T47D (cell line): ENCODE measurements around the gene ACTR3.

Experiments used
- DNase-seq, 2 experiments: peaks; one replicate each; pipeline versions ENCODE4 v3.0.0 to v3.0.0-alpha.2; 2011 to 2012; ENCODE audit warnings: low read depth in 1 of 2, low spot score in 1 of 2
- JUND ChIP-seq: IDR thresholded peaks from 2 replicates; pipeline ENCODE4 v1.6.1; 2012; ENCODE audit warnings: low read depth
- in situ Hi-C: cut with HindIII; loops from 2 replicates; pipeline ENCODE4 v1.10.0; 2016; ENCODE audit warnings: low sequenced_read_pairs, low pct_unique_long_range_greater_than_20kb

ACTR3 gene

GRCh38 chr2:113965644-113966043 lies 75.8 kb downstream of the ACTR3 start:
- TF ChIP-seq JUND = no peak
- DNase-seq = peak in 1 of 2 experiments; percentile 50
- in situ Hi-C loops = no loop called here

DNA sequence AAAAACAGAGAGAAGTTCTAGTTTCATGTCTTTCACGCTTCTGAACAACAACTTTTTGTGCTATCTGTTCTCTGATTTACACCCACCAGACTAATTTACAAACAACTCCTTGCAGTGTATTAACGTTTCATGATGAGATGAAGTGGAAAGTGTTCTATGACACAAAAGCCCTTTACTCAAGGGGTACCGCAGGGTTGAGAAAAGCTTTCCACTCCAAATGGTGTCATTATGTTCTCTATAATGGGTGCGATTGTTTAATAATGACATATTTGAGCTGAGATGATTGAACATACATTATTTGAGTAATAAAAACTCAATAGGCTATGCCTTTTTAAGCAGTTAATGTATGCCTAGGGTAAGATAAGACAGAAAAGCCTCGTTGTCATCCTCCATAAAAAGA lies 76.3 kb downstream of the ACTR3 start:
- in situ Hi-C loops = no loop called here
- TF ChIP-seq JUND = no peak
- DNase-seq = no peak

DNA sequence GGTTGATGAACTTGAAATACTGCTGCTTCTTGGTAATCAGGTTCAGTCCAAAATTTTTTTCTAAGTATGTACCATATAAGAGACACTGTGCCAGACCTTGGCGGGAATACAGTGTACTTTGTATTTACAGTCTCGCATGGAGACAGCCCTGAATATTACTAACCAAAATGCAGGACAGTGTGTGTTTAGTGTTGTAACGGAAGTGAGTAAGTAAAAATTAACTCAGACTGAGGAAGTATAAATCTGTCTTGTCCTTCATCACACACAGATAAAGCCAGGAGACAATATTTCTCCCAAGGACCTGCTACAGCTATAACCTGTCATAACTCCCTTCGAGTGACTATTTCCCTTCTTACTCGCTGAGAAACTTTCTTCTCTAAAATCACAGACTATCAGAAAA lies 76.9 kb downstream of the ACTR3 start:
- DNase-seq = no peak
- in situ Hi-C loops = no loop called here
- TF ChIP-seq JUND = no peak

DNA sequence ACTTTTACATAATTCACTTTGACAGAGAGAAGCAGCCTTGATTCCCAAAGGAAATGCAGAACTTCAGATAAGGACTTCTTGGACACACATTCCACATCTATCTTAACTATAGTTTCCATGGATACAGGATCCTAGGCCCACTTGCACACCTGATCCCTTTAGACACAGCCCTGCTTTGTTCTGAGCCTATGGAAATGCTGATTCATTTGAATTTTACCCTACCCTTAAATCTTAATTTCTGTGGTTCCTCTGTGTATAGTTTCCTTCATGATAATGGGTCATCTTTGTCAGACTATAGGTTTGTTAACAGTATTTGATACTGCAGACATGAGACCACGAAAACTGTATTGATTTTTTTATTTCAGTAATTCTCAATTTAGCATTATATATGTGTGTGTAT lies 77.4 kb downstream of the ACTR3 start:
- no peak for DNase-seq

DNA sequence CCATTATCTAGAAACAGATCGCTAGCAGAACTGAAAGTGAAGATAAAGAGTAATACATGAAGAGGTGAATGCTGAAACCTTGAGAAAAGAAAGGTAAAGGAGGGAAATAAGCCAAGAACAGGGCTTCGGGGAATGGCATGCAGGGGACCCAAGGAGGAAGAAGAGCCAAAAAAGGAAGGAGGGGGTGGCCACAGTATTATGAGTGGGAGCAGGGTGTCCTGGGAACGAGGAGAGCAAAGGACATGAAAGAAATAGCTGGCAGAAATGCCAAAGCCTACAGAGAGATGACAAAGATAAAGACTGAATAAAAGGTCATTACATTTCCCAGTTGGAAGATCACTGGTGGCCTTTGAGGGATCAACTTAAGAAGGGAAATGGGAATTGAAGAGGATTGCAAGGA lies 82.9 kb downstream of the ACTR3 start:
- DNase-seq = no peak
- in situ Hi-C loops = no loop called here
- no peak for TF ChIP-seq JUND

More for the DNA sequence above, 77.4 kb downstream of the ACTR3 start:
- in situ Hi-C loops = no loop called here
- no peak for TF ChIP-seq JUND

- in situ Hi-C loops = no loop called here
- DNase-seq = no peak
- no peak for TF ChIP-seq JUND
Measured at GRCh38 chr2:113973810-113974209, 83.9 kb downstream of the ACTR3 start.

DNA sequence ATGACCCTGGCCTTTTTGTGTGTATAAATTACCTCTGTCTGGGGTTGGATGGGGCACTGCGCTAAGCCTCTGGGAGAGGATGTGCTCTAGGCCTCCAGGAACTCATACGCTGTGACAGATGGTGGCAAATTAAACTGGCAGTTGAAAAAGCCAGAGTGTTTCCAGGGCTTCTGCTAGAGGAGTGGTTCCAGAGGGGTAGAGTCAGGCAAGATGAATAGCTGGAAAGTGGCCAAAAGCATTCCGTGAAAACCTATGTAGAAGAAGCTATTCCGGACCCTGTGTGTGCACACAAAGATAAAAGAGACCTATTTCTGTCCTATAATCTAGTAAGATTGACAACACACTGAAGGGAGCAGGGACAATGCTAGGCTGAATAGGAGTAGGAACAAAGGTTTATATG lies 84.8 kb downstream of the ACTR3 start:
- no peak for TF ChIP-seq JUND
- DNase-seq = no peak
- in situ Hi-C loops = no loop called here

DNA sequence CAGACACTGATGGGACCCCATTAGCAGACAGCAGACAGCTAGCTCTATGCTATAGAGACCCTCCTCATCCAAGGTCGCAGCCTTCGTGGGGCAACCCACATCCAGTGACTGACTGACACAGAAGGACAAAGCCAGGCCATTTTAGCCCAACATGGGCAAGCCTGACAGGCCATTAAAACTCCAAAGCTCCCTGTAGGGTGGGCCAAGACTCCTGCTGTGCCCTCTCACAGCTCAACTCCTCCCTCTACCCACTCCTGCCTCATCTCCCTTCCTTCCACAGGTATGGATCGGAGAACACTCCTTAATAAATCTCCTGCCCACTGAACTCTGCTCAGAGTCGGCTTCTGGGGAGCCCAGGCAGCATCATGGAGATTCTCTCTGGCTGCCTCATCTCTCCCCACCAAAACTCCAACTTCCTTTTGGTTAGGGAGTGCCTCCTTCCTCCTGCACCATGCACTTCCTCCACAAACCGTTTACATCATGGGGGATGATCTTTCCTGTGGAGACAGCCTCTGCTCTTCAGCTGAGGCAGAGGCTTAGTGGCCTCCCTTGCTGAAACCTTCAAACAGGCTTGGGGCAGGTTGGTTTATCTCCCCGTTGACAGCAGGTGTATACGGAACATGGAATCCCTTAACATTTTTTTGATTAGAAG lies 86.5 kb downstream of the ACTR3 start:
- TF ChIP-seq JUND = no peak
- in situ Hi-C loops = no loop called here
- DNase-seq = no peak

DNA sequence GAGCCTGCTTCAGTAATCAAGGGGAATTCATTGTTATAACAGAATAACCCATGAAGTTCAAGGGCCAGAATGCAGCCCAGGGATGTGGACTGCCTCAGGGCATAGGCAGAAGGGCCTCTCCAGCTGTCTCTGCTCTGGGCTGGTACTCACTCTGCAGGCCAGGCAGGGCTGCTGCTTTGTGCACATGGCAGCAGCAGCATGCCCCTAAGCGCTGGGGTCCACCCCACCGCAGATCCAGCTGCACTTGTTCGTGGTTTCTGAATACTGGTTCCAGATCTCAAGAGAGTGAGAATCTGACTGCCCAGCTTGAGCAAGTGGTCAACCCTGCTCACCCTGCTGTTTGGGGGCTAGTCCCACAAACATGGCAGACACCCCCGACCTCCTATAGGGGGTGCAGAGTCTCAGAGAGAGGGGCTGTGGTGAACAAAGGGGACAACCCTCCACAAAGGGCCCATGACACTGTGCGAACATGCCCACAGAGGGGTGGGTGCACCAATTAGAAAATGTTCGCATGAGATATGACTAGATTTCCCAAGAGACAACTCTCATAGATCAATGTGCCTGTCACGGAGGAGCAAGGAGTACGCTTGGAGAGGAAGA lies 87.3 kb downstream of the ACTR3 start:
- TF ChIP-seq JUND = no peak
- in situ Hi-C loops = no loop called here
- no peak for DNase-seq

DNA sequence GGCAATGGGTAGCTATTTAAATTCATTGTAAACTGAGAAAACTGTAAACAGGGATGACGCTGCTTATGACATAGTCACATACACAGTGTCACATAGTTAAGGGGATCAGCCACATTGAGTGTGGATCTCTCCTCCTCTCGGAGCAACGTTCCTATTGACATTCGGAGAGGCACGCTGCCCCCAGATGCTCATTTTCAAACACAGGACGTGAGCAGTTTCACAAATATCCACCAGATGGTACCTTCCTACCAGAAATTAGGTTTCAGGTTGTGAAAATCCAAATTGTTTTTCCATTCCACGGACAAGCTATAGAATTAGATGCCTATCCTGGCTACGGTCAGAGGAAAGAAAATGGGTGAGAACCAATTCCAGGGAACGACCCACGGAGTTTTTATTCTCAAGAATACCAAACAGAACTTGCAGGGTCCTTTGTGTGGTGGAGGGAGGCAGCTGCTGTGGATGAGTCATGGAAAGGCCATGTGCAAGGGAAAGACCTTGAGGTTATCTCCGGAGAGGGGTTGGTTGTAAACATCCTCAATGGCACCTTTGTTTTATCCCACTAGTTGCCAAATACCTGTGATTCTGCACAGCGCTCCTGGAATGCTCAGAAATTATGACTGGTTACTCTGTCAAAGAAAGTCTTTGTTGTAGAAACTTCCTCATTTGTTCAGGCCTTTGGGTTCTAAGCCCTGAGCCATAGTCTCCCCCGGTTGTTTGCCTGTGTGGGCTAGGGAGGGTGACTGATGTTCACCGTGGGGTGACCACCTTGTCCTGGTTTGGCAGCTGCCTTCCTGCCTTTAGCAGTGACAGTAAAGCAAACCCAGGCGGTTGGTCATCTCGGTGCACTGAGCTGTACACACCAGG lies 88.0 kb downstream of the ACTR3 start:
- in situ Hi-C loops = no loop called here
- TF ChIP-seq JUND = no peak
- DNase-seq = peak; percentile 12 to 26

GRCh38 chr2:113978524-113979190 lies 88.8 kb downstream of the ACTR3 start:
- DNase-seq = no peak
- in situ Hi-C loops = no loop called here
- no peak for TF ChIP-seq JUND

DNA sequence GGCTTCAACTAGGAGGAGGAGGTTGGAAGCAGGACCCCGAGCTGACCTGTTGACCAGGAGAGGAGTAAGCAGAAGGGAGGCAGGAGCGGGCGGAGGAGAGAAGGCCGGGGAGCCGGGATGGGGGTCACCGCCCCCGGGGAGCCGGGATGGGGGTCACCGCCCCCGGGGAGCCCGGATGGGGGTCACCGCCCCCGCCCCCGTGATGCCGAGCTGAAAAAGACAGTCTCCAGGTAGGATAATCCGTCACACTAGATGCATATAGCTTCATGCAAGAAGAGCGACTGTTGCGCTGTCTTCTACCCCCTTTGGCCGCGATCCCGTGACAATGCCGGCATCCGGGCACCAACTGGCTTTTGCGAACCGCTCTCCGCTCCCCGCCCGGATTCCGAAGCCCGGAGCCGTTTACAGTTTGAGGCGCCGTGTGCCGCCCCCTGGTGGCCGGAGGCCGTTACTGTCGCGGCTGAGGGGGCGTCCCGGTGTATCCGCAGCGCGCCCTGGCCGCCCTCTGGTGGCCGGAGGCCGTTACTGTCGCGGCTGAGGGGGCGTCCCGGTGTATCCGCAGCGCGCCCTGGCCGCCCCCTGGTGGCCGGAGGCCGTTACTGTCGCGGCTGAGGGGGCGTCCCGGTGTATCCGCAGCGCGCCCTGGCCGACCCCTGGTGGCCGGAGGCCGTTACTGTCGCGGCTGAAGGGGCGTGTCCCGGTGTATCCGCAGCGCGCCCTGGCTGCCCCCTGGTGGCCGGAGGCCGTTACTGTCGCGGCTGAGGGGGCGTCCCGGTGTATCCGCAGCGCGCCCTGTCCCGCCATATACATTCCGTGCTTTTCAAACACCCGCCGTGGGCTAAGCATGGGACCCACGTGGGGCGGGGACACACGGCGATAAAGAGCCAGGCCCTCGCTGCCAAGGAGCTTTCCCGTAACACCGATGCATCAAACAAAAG lies 89.6 kb downstream of the ACTR3 start:
- DNase-seq = no peak
- in situ Hi-C loops = no loop called here

More for the DNA sequence above, 89.6 kb downstream of the ACTR3 start:
- TF ChIP-seq JUND = no peak
